H1 (cell line): ENCODE data around the gene PECR. TPM values are rescaled to one million over a fixed set of nuclear protein-coding genes. Genes with fewer than 3 reads are reported as not detected.

Experiments
- ASH2L ChIP-seq: fragments of 200-600, 300-600 bp; sonication (generic); IDR thresholded peaks from one replicate; pipeline ENCODE4 v1.7.1; 2017; ENCODE audit warnings: low read length
- CBX8 ChIP-seq: fragments of 300-800, 300-1000 bp; sonication (generic); IDR thresholded peaks from 2 replicates; pipeline ENCODE4 v1.7.1; 2016; ENCODE audit warnings: low read depth, low read length, borderline replicate concordance
- EZH2 ChIP-seq: fragments of 200-600 bp; sonication (generic); IDR thresholded peaks from 2 replicates; pipeline ENCODE4 v1.7.1; 2012; ENCODE audit warnings: low read depth, mild to moderate bottlenecking, moderate library complexity, low read length, inconsistent platforms; ENCODE audit not compliant: severe bottlenecking
- NANOG ChIP-seq: IDR thresholded peaks from 2 replicates; pipeline ENCODE4 v1.6.1; 2011; ENCODE audit warnings: low read length, low read depth, mild to moderate bottlenecking, inconsistent platforms; ENCODE audit not compliant: insufficient read depth, poor library complexity, severe bottlenecking
- POLR2AphosphoS5 ChIP-seq: IDR thresholded peaks from 2 replicates; pipeline ENCODE4 v1.6.1; 2011; ENCODE audit warnings: low read depth, low read length
- SP2 ChIP-seq: IDR thresholded peaks from 2 replicates; pipeline ENCODE4 v1.6.1; 2012; ENCODE audit warnings: mild to moderate bottlenecking, low read length, inconsistent platforms
- TBP ChIP-seq: IDR thresholded peaks from 2 replicates; pipeline ENCODE4 v1.6.1; 2011; ENCODE audit warnings: low read depth, low read length, improper control_type of control experiment
- polyA plus RNA-seq, 7 experiments: library from polyadenylated mRNA; depleted of rRNA in 3 of 7; stranded (reverse) in 5 of 7; unstranded in 2 of 7; fragments of >200 nt in 5 of 7; fragments of 200-250 nt in 2 of 7; gene quantifications; 1 replicate in 5 of 7; 2 replicates in 1 of 7; 4 replicates in 1 of 7; pipeline versions ENCODE4 v1.2.1 to v1.2.3, GENCODE V29; 2011 to 2013; ENCODE audit warnings: missing spikeins in 2 of 7, mixed read lengths in 2 of 7
- total RNA-seq: library from RNA; stranded (reverse); fragmentation: NEBNext Ultra II Directional; extraction: Animal tissue kit (Norgen Biotek cat#: 25700); gene quantifications from 2 replicates; pipeline ENCODE4 v1.2.1, GENCODE V29; 2021
- TF ChIP-seq, protein P1 (sequence below): fragments of 300-600 bp; sonication (generic); IDR thresholded peaks from 2 replicates; pipeline ENCODE4 v1.7.1; 2012; ENCODE audit warnings: low read length, moderate library complexity, mild to moderate bottlenecking, inconsistent platforms; ENCODE audit not compliant: insufficient replicate concordance
- TF ChIP-seq, protein P2 (sequence below): IDR thresholded peaks from 2 replicates; pipeline ENCODE4 v1.6.1; 2012; ENCODE audit warnings: inconsistent platforms
- TF ChIP-seq, protein P3 (sequence below): IDR thresholded peaks from 2 replicates; pipeline ENCODE4 v1.6.1; 2011; ENCODE audit warnings: low read depth, mild to moderate bottlenecking, low read length; ENCODE audit not compliant: insufficient read depth

The PECR gene
- total and polyA plus RNA-seq, 2 of the 8 experiments (the other 6 are each of a cell fraction or from before 2014, with no cell fraction given): 15.9 to 19.2 TPM

DNA sequence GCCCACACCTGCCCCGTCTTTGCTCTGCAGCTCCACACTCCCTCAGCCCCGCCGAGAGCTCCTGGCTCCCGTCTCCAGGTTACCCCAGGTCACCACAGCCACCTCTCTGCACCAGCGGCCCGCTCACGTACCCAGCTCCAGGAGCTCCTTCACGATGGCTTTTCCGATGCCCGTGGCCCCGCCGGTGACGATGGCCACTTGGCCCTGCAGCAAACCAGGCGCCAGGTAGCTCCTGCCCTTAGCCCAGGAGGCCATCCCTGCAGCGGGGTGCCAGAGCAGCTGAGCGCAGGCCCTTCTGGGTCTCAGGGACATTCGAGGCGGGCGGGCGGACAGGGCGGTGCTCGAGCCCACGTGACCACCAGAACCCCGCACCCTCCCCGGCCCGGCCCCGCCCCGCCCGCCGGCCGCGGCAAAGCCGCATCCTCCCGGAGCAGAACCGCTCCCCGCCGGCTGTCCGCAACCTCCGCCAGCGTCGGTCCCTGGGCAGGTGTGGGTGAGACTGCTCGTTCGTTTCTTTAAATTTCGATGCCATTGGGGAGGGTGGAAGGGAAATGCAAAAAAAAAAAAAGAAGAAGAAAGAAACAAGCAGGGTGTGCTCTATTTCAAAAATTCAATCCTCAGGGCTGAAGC is at the start of gene PECR, which contains the start of gene TMEM169 (continued):
- TF ChIP-seq POLR2AphosphoS5: peak; percentile 92
- TF ChIP-seq, protein P1, sequence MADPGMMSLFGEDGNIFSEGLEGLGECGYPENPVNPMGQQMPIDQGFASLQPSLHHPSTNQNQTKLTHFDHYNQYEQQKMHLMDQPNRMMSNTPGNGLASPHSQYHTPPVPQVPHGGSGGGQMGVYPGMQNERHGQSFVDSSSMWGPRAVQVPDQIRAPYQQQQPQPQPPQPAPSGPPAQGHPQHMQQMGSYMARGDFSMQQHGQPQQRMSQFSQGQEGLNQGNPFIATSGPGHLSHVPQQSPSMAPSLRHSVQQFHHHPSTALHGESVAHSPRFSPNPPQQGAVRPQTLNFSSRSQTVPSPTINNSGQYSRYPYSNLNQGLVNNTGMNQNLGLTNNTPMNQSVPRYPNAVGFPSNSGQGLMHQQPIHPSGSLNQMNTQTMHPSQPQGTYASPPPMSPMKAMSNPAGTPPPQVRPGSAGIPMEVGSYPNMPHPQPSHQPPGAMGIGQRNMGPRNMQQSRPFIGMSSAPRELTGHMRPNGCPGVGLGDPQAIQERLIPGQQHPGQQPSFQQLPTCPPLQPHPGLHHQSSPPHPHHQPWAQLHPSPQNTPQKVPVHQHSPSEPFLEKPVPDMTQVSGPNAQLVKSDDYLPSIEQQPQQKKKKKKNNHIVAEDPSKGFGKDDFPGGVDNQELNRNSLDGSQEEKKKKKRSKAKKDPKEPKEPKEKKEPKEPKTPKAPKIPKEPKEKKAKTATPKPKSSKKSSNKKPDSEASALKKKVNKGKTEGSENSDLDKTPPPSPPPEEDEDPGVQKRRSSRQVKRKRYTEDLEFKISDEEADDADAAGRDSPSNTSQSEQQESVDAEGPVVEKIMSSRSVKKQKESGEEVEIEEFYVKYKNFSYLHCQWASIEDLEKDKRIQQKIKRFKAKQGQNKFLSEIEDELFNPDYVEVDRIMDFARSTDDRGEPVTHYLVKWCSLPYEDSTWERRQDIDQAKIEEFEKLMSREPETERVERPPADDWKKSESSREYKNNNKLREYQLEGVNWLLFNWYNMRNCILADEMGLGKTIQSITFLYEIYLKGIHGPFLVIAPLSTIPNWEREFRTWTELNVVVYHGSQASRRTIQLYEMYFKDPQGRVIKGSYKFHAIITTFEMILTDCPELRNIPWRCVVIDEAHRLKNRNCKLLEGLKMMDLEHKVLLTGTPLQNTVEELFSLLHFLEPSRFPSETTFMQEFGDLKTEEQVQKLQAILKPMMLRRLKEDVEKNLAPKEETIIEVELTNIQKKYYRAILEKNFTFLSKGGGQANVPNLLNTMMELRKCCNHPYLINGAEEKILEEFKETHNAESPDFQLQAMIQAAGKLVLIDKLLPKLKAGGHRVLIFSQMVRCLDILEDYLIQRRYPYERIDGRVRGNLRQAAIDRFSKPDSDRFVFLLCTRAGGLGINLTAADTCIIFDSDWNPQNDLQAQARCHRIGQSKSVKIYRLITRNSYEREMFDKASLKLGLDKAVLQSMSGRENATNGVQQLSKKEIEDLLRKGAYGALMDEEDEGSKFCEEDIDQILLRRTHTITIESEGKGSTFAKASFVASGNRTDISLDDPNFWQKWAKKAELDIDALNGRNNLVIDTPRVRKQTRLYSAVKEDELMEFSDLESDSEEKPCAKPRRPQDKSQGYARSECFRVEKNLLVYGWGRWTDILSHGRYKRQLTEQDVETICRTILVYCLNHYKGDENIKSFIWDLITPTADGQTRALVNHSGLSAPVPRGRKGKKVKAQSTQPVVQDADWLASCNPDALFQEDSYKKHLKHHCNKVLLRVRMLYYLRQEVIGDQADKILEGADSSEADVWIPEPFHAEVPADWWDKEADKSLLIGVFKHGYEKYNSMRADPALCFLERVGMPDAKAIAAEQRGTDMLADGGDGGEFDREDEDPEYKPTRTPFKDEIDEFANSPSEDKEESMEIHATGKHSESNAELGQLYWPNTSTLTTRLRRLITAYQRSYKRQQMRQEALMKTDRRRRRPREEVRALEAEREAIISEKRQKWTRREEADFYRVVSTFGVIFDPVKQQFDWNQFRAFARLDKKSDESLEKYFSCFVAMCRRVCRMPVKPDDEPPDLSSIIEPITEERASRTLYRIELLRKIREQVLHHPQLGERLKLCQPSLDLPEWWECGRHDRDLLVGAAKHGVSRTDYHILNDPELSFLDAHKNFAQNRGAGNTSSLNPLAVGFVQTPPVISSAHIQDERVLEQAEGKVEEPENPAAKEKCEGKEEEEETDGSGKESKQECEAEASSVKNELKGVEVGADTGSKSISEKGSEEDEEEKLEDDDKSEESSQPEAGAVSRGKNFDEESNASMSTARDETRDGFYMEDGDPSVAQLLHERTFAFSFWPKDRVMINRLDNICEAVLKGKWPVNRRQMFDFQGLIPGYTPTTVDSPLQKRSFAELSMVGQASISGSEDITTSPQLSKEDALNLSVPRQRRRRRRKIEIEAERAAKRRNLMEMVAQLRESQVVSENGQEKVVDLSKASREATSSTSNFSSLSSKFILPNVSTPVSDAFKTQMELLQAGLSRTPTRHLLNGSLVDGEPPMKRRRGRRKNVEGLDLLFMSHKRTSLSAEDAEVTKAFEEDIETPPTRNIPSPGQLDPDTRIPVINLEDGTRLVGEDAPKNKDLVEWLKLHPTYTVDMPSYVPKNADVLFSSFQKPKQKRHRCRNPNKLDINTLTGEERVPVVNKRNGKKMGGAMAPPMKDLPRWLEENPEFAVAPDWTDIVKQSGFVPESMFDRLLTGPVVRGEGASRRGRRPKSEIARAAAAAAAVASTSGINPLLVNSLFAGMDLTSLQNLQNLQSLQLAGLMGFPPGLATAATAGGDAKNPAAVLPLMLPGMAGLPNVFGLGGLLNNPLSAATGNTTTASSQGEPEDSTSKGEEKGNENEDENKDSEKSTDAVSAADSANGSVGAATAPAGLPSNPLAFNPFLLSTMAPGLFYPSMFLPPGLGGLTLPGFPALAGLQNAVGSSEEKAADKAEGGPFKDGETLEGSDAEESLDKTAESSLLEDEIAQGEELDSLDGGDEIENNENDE: no peak
- TF ChIP-seq, protein P2, sequence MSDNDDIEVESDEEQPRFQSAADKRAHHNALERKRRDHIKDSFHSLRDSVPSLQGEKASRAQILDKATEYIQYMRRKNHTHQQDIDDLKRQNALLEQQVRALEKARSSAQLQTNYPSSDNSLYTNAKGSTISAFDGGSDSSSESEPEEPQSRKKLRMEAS: peak; percentile 65
- TF ChIP-seq, protein P3, sequence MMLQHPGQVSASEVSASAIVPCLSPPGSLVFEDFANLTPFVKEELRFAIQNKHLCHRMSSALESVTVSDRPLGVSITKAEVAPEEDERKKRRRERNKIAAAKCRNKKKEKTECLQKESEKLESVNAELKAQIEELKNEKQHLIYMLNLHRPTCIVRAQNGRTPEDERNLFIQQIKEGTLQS: peak; percentile 56; the same call in 1 of the 2 replicates
- TF ChIP-seq NANOG: no peak
- no peak for TF ChIP-seq CBX8
- TF ChIP-seq TBP: peak; percentile 49; the same call in 1 of the 2 replicates
- TF ChIP-seq SP2: no peak
- TF ChIP-seq ASH2L: peak; percentile 95
- no peak for TF ChIP-seq EZH2
